Liver (tissue), 9 donors: ENCODE measurements around the gene NDUFA9. TPM values are rescaled to one million over a fixed set of nuclear protein-coding genes. Genes with fewer than 3 reads are reported as not detected.
A peak's percentile ranks its signal among the peaks of the same experiment; 100 is the strongest.

Experiments
- DNase-seq: peaks from one replicate; pipeline ENCODE4 v3.0.0-alpha.2; 2017; ENCODE audit warnings: low spot score
- H3K27ac ChIP-seq, 2 donors: one replicate each; pipeline ENCODE4 v1.7.0; 2013; ENCODE audit warnings: inconsistent platforms in 2 of 2, low read length in 2 of 2, control low read depth in 1 of 2, low read depth in 1 of 2, mild to moderate bottlenecking in 1 of 2
- H3K27me3 ChIP-seq, 4 donors: one replicate each; pipeline versions ENCODE4 v1.6.1 to v1.7.0; 2013; ENCODE audit warnings: low read length in 3 of 4, inconsistent platforms in 1 of 4, mild to moderate bottlenecking in 1 of 4, moderate library complexity in 1 of 4; ENCODE audit not compliant: control insufficient read depth in 4 of 4, insufficient read depth in 4 of 4
- H3K36me3 ChIP-seq, 4 donors: one replicate each; pipeline versions ENCODE4 v1.6.1 to v1.7.0; 2013; ENCODE audit warnings: low read length in 3 of 4, mild to moderate bottlenecking in 3 of 4, low read depth in 1 of 4, moderate library complexity in 1 of 4; ENCODE audit not compliant: control insufficient read depth in 4 of 4, insufficient read depth in 3 of 4
- H3K4me1 ChIP-seq, 4 donors: one replicate each; pipeline versions ENCODE4 v1.6.1 to v1.7.0; 2013; ENCODE audit warnings: low read length in 3 of 4, mild to moderate bottlenecking in 3 of 4, moderate library complexity in 1 of 4; ENCODE audit not compliant: control insufficient read depth in 4 of 4, insufficient read depth in 4 of 4
- H3K4me3 ChIP-seq, 3 donors: one replicate each; pipeline versions ENCODE4 v1.6.1 to v1.7.0; 2013; ENCODE audit warnings: low read length in 3 of 3, control low read depth in 1 of 3, low read depth in 1 of 3, mild to moderate bottlenecking in 1 of 3
- H3K9ac ChIP-seq, 2 donors: one replicate each; pipeline ENCODE4 v1.7.0; 2013; ENCODE audit warnings: low read length in 2 of 2, mild to moderate bottlenecking in 2 of 2, moderate library complexity in 2 of 2, control low read depth in 1 of 2, low read depth in 1 of 2
- H3K9me3 ChIP-seq, 4 donors: one replicate each; pipeline versions ENCODE4 v1.6.1 to v1.7.0; 2013; ENCODE audit warnings: low read length in 3 of 4; ENCODE audit not compliant: control insufficient read depth in 4 of 4
- EGR1 ChIP-seq, 2 donors: IDR thresholded peaks; 2 replicates each; pipeline ENCODE4 v1.6.1; 2016 to 2018; ENCODE audit warnings: antibody characterized with exemption in 2 of 2, low read depth in 2 of 2
- FOXA1 ChIP-seq: IDR thresholded peaks from 2 replicates; pipeline ENCODE4 v1.6.1; 2016; ENCODE audit warnings: antibody characterized with exemption
- FOXA2 ChIP-seq: IDR thresholded peaks from 2 replicates; pipeline ENCODE4 v1.6.1; 2016; ENCODE audit warnings: antibody characterized with exemption
- GABPA ChIP-seq, 2 donors: IDR thresholded peaks in 1 of 2; conservative IDR thresholded peaks in 1 of 2; 2 replicates each; pipeline ENCODE4 v1.6.1; 2016; ENCODE audit warnings: antibody characterized with exemption in 2 of 2, mild to moderate bottlenecking in 1 of 2, moderate library complexity in 1 of 2
- HNF4A ChIP-seq, 2 donors: conservative IDR thresholded peaks; 2 replicates each; pipeline ENCODE4 v1.6.1; 2016; ENCODE audit warnings: antibody characterized with exemption in 2 of 2, mild to moderate bottlenecking in 2 of 2
- HNF4G ChIP-seq: IDR thresholded peaks from 2 replicates; pipeline ENCODE4 v1.6.1; 2016; ENCODE audit warnings: antibody characterized with exemption
- JUND ChIP-seq, 2 donors: IDR thresholded peaks; 2 replicates each; pipeline ENCODE4 v1.6.1; 2016; ENCODE audit warnings: antibody characterized with exemption in 2 of 2
- NR2F2 ChIP-seq: IDR thresholded peaks from 2 replicates; pipeline ENCODE4 v1.6.1; 2016; ENCODE audit warnings: antibody characterized with exemption
- RAD21 ChIP-seq, 2 donors: IDR thresholded peaks; 2 replicates each; pipeline ENCODE4 v1.6.1; 2016; ENCODE audit warnings: antibody characterized with exemption in 2 of 2, mild to moderate bottlenecking in 2 of 2
- RXRA ChIP-seq, 2 donors: IDR thresholded peaks; 2 replicates each; pipeline ENCODE4 v1.6.1; 2017 to 2018; ENCODE audit warnings: antibody characterized with exemption in 2 of 2, mild to moderate bottlenecking in 1 of 2
- SP1 ChIP-seq: IDR thresholded peaks from 2 replicates; pipeline ENCODE4 v1.6.1; 2018; ENCODE audit warnings: antibody characterized with exemption, mild to moderate bottlenecking
- TAF1 ChIP-seq: conservative IDR thresholded peaks from 2 replicates; pipeline ENCODE4 v1.6.1; 2016; ENCODE audit warnings: antibody characterized with exemption, mild to moderate bottlenecking
- YY1 ChIP-seq: IDR thresholded peaks from 2 replicates; pipeline ENCODE4 v1.6.1; 2016; ENCODE audit warnings: antibody characterized with exemption, mild to moderate bottlenecking
- WGBS: extraction: QIAGEN DNeasy Blood & Tissue Kit; methylation state at CpG from one replicate; pipeline ENCODE4 v1.1.7; 2013; 5-methylcytosine and 5-hydroxymethylcytosine counted together
- polyA plus RNA-seq, 2 donors: library from polyadenylated mRNA; stranded (reverse) in 1 of 2; unstranded in 1 of 2; fragments of 200-250 nt in 1 of 2; fragments of >200 nt in 1 of 2; fragmentation: Nextera tagmentation in 1 of 2; extraction: Ambion mirVana in 1 of 2; gene quantifications; one replicate each; pipeline versions ENCODE4 v1.2.1 to v1.2.3, GENCODE V29; 2013 to 2015
- total RNA-seq, 2 donors: library from RNA; depleted of rRNA; stranded (reverse); fragments of >200 nt; gene quantifications; one replicate each; pipeline ENCODE4 v1.2.3, GENCODE V29; 2014
- TF ChIP-seq, protein P1 (sequence below): fragments of 150-350 bp; IDR thresholded peaks from 2 replicates; pipeline ENCODE4 v1.5.1; 2017; ENCODE audit warnings: improper control_type of control experiment, low read depth, low read length; ENCODE audit not compliant: missing input control
- TF ChIP-seq, protein P2 (sequence below): IDR thresholded peaks from 2 replicates; pipeline ENCODE4 v1.6.1; 2016; ENCODE audit warnings: antibody characterized with exemption
- TF ChIP-seq, protein P3 (sequence below): IDR thresholded peaks from 2 replicates; pipeline ENCODE4 v1.6.1; 2016; ENCODE audit warnings: antibody characterized with exemption, mild to moderate bottlenecking
- TF ChIP-seq, protein P4 (sequence below): IDR thresholded peaks from 2 replicates; pipeline ENCODE4 v1.6.1; 2016; ENCODE audit warnings: antibody characterized with exemption
- TF ChIP-seq, protein P5 (sequence below): IDR thresholded peaks from 2 replicates; pipeline ENCODE4 v1.6.1; 2016; ENCODE audit warnings: antibody characterized with exemption
- donor health status: healthy.
- donor health status: healthy.
- donor health status: healthy.
- donor health status: healthy.
- donor health status: healthy.

Gene NDUFA9
- total and polyA plus RNA-seq, 4 donors: 21.4 to 132 (median 56.6) TPM

DNA sequence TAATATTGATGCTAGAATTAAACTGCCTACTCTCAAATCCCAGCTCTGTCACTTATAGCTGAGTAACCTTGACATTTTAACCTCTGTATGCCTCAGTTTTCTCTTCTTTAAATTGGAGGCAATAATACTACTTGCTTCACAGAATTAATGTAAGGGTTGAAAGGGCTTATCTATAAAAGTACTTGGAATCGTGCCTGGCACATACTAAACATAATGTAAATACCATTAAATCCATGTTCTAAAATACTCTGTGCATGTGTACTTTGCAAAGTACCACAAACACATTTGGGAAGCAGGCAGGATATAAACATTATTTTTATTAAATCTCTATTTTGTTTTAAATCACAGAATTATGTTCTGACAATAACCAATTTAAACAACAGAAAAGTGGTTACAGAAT lies 45.0 kb upstream of the NDUFA9 start (continued):
- no peak for TF ChIP-seq TAF1
- TF ChIP-seq, protein P1, sequence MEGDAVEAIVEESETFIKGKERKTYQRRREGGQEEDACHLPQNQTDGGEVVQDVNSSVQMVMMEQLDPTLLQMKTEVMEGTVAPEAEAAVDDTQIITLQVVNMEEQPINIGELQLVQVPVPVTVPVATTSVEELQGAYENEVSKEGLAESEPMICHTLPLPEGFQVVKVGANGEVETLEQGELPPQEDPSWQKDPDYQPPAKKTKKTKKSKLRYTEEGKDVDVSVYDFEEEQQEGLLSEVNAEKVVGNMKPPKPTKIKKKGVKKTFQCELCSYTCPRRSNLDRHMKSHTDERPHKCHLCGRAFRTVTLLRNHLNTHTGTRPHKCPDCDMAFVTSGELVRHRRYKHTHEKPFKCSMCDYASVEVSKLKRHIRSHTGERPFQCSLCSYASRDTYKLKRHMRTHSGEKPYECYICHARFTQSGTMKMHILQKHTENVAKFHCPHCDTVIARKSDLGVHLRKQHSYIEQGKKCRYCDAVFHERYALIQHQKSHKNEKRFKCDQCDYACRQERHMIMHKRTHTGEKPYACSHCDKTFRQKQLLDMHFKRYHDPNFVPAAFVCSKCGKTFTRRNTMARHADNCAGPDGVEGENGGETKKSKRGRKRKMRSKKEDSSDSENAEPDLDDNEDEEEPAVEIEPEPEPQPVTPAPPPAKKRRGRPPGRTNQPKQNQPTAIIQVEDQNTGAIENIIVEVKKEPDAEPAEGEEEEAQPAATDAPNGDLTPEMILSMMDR: no peak
- no peak for TF ChIP-seq RAD21 (IDR thresholded peaks at IDR 0.05)
- no peak for TF ChIP-seq JUND (IDR thresholded peaks at IDR 0.05)
- no peak for TF ChIP-seq FOXA2
- TF ChIP-seq HNF4A (conservative IDR thresholded peaks at IDR 0.05): no peak

DNA sequence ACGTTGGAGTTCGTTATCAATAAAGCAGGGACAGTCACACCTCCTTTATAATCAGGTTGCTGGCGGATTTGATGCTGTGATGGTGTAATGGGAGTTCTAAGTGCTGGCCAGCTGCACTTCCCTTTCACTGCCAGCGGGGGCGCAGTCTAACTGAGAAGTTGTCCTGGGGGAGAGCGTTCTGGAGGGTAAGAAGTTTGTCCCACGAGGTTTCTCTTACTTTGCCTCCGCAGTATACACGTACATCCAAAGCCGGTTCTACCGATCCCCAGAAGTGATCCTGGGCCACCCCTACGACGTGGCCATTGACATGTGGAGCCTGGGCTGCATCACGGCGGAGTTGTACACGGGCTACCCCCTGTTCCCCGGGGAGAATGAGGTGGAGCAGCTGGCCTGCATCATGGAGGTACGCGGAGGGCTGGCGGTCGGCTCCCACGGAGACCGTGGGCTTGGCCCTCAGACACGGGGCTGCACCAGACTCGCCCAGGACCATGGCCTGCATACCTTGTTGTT lies 44.2 kb upstream of the NDUFA9 start:
- WGBS: 4% methylated on average over 25 of the region's 25 CpGs
- TF ChIP-seq SP1 (peak; percentile 26), JUND (IDR thresholded peaks at IDR 0.05) (no peak), YY1 (peak; percentile 96), TAF1 (peak; percentile 51), EGR1 (IDR thresholded peaks at IDR 0.05; ENCODE audit: low read depth in 2 of 2) (peak in 1 of 2 donors; percentile 43), HNF4A (conservative IDR thresholded peaks at IDR 0.05) (peak; percentile 31 to 40), FOXA2 (peak; percentile 17), NR2F2 (no peak), RAD21 (IDR thresholded peaks at IDR 0.05) (peak; percentile 76 to 82), GABPA (IDR thresholded peaks at IDR 0.05 in 1 of 2, conservative IDR thresholded peaks at IDR 0.05 in 1 of 2) (peak in 1 of 2 donors; percentile 71), HNF4G (no peak), FOXA1 (no peak), RXRA (IDR thresholded peaks at IDR 0.05) (peak; percentile 46 to 56)
- TF ChIP-seq, protein P2, sequence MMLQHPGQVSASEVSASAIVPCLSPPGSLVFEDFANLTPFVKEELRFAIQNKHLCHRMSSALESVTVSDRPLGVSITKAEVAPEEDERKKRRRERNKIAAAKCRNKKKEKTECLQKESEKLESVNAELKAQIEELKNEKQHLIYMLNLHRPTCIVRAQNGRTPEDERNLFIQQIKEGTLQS: no peak
- TF ChIP-seq, protein P1: peak; percentile 98
- TF ChIP-seq, protein P3, sequence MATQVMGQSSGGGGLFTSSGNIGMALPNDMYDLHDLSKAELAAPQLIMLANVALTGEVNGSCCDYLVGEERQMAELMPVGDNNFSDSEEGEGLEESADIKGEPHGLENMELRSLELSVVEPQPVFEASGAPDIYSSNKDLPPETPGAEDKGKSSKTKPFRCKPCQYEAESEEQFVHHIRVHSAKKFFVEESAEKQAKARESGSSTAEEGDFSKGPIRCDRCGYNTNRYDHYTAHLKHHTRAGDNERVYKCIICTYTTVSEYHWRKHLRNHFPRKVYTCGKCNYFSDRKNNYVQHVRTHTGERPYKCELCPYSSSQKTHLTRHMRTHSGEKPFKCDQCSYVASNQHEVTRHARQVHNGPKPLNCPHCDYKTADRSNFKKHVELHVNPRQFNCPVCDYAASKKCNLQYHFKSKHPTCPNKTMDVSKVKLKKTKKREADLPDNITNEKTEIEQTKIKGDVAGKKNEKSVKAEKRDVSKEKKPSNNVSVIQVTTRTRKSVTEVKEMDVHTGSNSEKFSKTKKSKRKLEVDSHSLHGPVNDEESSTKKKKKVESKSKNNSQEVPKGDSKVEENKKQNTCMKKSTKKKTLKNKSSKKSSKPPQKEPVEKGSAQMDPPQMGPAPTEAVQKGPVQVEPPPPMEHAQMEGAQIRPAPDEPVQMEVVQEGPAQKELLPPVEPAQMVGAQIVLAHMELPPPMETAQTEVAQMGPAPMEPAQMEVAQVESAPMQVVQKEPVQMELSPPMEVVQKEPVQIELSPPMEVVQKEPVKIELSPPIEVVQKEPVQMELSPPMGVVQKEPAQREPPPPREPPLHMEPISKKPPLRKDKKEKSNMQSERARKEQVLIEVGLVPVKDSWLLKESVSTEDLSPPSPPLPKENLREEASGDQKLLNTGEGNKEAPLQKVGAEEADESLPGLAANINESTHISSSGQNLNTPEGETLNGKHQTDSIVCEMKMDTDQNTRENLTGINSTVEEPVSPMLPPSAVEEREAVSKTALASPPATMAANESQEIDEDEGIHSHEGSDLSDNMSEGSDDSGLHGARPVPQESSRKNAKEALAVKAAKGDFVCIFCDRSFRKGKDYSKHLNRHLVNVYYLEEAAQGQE: peak; percentile 53
- TF ChIP-seq, protein P4, sequence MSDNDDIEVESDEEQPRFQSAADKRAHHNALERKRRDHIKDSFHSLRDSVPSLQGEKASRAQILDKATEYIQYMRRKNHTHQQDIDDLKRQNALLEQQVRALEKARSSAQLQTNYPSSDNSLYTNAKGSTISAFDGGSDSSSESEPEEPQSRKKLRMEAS: peak; percentile 89
- TF ChIP-seq, protein P5, sequence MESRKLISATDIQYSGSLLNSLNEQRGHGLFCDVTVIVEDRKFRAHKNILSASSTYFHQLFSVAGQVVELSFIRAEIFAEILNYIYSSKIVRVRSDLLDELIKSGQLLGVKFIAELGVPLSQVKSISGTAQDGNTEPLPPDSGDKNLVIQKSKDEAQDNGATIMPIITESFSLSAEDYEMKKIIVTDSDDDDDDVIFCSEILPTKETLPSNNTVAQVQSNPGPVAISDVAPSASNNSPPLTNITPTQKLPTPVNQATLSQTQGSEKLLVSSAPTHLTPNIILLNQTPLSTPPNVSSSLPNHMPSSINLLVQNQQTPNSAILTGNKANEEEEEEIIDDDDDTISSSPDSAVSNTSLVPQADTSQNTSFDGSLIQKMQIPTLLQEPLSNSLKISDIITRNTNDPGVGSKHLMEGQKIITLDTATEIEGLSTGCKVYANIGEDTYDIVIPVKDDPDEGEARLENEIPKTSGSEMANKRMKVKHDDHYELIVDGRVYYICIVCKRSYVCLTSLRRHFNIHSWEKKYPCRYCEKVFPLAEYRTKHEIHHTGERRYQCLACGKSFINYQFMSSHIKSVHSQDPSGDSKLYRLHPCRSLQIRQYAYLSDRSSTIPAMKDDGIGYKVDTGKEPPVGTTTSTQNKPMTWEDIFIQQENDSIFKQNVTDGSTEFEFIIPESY: peak; percentile 92
- H3K36me3 ChIP-seq: no peaks in the 10 kb centered on the region
- peak overlapping the region; percentile 63 to 83 for H3K9ac ChIP-seq
- peak overlapping the region; percentile 70 to 93 (median 92) for H3K4me3 ChIP-seq
- H3K9me3 ChIP-seq: no peaks in the 10 kb centered on the region
- H3K27me3 ChIP-seq: no peaks in the 10 kb centered on the region
- peak overlapping the region; percentile 16 to 29 for H3K27ac ChIP-seq
- DNase-seq: peak; percentile 76
- no peaks in the 10 kb centered on the region for H3K4me1 ChIP-seq
